HG03558 (cell line): ENCODE measurements around the gene TENM4.
"Not testable (repeated sequence)": the region's sequence is repeated elsewhere in the genome, so short reads cannot be mapped to it uniquely, and the experiment has no call there.

Source experiments
- ATAC-seq: cut with Tn5 transposase; IDR thresholded peaks from one replicate; pipeline ENCODE4 v1.9.1; 2021; ENCODE audit warnings: moderate number of reproducible peaks; ENCODE audit not compliant: unreplicated experiment; ENCODE audit errors: extremely low read depth

The TENM4 gene

DNA sequence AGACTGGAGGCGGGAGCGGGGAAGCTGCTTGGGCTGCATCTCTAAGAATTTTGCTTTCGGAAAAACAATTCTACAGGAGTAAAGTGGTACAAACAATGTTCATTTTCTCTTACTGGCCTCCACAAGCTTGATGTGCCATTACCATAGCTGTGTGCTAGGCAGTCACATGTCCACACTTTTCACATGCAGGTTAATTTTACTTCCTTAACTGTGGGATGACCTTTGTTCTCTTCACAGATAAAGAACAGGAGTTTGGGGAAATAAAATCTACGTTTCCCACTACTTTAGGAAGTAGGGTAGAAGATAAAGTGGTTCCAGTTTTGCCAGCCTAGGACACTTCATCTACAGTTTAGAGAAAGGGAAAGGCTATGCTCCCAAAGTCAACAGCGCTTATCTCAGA lies 539.0 kb downstream of the TENM4 start:
- no peak for ATAC-seq

DNA sequence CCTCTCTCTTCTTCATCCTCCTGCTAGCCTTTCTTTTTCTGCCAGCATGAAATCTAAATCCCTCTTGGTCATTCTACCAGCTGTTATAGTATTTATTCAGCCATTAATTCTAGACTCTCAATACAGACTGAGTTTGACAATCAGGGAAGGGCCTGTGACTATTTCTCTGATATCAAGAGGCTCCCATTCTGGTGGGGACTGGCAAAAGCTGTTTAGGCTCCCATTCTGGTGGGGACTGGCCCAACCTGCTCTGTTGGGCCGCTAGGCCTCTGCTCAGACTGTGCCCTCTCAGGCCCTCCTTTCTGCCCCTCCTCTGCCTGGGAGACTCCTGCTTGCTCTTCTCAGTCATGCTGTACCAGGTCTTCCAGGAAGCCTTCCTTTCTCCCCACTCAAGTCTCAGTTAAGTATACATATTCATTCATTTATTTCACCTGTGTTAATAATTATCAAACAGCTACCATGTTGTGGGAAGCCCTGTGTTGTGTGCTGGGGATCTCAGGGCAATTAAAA lies 542.5 kb downstream of the TENM4 start:
- ATAC-seq: no peak

DNA sequence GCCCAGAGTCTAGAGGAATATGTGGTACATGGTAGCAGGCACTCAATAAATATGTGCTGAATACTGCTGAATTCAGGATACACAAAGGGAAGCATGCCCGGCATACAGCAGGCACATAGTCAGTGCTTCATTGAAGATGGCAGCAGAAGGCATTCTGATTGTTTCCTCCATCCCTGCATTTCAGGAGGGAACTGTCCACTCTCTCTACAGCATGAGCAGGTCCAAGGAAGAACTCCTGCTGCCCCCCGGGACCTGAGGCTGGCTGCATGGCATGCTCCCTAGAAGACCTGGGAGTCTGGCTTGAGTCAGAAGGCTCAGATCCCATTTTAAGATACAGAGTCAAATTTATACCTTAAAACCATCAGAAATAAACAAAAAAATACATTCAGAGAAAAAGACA lies 546.8 kb downstream of the TENM4 start:
- no peak for ATAC-seq

DNA sequence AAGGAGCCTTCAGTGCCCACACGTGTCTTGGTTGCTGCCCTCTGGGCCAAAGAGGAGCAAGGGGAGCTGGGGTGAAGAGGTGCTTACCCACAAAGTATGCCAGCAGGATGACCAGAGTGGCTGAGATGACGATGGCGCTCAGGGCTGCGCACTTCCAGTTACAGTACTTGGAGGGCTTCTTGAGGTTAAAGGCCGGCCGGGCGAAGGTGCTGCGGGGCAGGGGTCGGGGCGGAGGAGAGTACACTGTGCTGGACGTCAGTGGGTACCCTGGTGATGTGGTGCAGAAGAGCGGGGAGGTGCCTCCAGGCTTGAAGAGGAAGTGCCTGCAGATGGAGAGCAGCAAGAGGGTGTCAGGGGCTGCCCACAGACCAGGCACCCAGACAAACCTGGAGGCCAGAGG lies 551.1 kb downstream of the TENM4 start:
- no peak for ATAC-seq

DNA sequence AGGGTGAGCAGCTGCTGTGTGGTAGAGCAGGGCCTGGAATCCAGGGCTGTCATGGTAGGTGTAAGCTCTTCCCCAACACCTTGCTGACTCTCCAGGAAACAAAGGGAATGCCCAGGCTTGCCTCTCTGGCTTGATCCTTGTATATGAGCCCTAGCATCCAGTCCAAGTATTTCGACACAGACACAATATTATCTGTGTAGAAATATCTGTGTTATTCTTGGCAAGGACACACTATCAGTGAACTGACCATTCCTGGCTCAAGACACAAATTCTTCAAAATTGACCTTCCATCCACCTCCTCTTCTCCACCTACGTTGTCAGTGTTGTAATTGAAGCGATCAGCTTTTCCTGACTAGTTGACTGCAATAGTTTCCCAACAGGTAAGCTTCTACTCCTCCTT lies 554.2 kb downstream of the TENM4 start:
- no peak for ATAC-seq

DNA sequence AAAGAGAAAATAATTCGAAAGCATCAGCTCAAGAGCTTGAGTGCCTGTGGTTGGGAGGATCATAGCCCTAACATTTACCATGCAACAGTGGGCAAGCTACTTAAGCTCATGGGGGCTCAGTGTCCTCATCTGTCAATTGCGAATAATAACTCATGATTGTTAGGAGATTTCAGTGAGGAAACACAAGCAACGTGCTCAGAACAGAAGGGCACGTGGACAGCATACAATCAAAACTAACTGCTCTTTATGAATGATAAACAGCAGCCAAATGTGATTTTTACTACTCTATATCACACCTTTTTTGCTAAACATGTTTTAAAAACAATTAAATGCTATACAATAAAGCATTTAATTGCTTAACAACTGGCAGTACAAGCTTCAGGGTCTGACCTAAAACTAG lies 556.1 kb downstream of the TENM4 start:
- no peak for ATAC-seq

DNA sequence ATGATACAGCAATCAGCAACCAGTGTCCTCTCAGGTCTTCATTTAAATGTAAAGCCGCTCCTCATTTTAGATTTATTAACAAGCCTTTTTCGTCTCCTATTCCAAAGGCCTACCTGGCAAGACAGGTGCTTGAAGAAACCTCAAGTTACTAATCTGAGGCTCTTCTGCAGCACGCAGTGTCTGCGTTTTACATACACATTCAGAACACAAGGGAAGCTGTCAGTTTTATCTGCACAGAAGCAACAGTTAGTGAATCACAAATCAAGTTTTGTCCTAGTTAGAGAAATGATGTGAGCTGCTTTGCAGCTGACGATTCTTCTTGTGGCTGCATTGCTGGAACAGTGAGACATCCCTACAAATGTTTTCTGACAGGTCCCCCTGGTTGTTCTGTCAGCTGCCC lies 557.3 kb downstream of the TENM4 start:
- no peak for ATAC-seq

DNA sequence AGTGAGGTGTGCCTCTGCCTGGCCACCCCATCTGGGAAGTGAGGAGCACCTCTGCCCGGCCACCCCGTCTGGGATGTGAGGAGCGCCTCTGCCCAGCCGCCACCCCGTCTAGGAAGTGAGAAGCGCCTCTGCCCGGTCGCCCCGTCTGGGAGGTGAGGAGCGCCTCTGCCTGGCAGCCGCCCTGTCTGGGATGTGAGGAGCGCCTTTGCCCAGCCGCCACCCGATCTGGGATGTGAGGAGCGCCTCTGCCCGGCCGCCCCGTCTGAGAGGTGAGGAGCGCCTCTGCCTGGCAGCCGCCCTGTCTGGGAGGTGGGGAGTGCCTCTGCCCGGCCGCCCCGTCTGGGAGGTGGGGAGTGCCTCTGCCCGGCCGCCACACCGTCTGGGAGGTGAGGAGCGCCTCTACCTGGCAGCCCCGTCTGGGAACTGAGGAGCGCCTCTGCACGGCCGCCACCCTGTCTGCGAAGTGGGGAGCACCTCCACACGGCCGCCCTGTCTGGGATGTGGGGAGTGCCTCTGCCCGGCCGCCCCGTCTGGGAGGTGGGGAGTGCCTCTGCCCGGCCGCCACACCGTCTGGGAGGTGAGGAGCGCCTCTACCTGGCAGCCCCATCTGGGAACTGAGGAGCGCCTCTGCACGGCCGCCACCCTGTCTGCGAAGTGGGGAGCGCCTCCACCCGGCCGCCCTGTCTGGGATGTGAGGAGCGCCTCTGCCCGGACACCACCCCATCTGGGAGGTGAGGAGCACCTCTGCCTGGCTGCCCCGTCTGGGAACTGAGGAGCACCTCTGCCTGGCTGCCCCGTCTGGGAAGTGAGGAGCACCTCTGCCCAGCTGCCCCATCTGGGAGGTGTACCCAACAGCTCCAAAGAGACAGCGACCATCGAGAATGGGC lies 561.5 kb downstream of the TENM4 start:
- ATAC-seq: not testable (repeated sequence)

DNA sequence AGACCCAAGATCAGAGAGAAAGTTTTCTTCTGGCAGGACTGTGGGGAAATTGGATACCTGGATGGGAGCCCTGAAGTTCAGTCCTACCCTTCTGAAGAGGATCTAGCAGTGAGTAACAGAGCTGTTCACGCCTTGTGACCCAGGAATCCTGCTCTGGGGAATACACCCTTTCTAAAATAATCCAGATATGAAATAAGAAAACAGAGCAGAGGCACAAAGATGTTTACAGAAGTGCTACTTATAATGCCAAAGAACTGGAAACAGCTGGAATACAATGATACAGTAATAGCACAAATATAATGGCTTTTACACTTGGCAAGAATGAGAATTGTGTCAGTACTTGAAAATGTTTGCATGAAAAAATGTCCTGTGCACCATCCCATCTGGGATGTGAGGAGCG lies 562.2 kb downstream of the TENM4 start:
- no peak for ATAC-seq

DNA sequence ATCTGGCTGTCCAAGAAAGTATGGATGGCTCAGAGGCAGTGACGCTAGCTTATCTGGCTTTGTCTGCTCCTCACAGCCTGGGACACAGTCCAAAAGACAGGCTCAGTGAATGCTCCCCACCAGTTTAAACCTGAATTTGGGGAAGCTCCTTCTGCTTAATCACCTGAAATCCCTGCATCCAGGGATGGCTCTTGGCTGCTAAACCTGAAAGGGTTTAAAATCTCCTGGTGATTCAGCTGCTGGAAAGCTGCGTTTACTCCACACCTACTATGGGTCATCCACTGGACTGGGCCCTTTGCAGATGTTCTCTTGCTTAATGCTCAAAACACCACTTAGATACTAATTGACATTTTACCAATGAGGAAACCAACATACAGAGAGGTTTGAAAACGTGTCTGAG lies 564.2 kb downstream of the TENM4 start:
- ATAC-seq: no peak

DNA sequence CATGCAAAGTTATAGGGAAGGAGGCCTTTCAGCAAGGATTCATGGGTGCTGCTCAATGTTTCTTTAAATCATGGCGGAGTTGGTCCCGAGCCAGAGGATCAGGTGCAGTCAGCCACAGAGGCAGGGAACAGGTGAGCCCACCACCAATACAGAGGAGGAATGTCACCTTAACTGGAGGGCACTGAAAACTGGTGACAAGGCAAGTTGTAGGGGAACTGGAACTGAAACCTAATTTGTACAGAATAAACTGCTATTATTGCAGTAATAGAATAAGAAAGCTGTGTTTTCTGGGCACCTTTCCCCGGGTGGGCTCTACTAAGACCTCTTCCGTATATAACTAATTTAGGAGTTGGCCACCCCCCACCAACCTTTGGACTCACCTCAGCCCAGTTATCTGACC lies 570.2 kb downstream of the TENM4 start:
- no peak for ATAC-seq

DNA sequence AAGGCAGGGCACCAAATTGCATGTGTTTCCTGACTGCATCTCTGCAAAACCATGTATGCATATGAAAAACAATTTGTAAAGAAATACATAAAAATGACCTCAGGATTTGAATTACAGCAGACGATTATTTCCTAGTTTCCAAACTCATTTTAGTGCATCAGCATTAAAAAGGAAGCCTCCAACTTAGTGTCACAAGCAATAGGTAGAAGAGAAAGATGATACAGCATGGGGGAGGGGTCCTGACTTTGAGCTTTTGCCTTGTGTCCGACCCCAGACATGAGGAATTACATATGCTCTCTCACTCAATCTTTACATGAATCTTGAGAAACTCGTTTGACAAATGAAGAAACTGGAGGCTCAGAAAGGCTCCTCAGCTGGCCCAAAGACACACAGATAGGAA lies 571.5 kb downstream of the TENM4 start:
- ATAC-seq: no peak

DNA sequence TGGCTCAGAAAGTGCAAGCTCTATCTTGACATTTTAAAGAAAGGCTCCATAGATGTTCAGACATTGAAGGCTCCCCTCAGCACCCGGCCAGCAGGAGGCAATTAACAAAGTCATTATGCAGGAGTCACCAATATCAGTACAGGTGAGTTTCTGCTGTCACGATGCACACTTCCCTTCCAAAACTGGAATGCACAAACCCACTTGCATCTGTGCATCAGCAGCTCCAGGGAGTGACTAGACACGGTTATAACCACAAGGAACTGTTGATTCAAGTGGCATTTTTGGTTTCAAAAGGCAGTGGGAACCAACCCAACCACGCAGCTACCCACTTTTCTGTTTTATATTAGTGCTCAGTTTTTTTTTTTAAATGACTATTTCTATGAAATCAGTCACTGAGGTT lies 572.3 kb downstream of the TENM4 start:
- ATAC-seq: no peak

DNA sequence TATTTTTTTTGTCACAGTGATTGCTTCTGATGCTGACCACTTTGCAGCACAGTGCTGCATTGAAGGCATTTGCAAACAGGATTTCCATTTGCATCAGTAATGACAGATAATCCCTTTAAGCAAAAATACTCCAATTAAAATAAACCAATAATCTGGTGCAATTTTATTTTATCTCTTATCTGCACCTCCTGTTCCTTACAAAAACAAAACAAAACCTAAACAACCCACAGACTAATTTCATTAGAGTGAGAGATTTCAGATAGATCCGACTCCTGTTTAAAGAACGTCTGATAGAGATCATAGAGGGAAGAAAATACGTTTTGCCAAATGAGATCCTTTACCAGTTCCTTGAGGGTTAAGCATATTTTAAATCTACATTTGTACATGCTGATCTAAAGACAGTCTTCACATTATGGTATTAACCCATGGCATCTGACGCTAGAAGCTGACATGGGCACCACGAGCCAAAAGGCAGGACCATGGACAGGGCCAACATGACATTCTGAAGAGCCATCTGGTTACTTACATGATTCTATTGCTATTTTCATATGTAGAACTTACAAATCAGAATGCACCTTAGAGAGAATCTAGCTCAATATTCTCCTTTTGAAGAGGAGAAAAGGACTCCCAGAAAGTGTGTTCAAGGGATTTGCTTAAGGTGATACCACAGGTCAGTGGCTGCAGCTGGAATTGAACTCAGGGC lies 580.0 kb downstream of the TENM4 start:
- no peak for ATAC-seq

DNA sequence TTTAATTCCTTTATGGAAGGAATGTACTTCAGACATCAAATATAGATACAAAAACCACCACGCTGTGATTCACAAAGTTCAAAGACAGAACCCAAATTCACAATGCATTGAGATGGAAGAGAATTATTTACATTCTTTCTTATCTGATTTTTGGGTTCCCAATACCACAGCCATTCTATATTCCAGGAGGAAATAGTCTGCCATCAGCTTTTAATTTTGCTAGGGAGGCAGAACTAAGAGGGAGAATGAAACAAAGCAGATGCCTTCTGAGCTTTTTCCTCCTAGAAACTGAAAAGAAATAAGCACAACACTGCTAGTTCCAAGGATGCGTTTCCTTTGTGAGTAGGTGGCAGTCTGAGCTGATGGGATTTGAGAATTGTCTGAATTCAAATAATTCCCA lies 583.1 kb downstream of the TENM4 start:
- no peak for ATAC-seq

DNA sequence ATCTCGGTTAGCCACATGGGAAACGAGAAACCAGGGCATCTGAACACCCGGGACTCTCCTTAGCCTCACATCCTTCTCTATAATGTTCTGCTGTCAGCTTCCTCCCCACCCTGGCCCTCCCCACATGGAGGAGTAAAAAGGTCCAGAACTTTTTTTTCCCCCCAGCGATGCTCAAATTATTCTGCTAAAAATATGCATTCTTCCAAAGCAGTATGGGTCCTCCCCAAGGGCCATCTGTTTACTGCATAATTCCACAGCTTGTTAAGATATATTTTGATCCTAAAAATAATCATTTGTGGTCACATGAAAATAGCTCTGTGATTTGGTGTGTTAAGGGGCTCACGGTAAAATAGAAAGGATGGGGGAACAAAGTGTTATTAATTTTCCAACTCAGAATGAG lies 584.6 kb downstream of the TENM4 start:
- ATAC-seq: no peak

DNA sequence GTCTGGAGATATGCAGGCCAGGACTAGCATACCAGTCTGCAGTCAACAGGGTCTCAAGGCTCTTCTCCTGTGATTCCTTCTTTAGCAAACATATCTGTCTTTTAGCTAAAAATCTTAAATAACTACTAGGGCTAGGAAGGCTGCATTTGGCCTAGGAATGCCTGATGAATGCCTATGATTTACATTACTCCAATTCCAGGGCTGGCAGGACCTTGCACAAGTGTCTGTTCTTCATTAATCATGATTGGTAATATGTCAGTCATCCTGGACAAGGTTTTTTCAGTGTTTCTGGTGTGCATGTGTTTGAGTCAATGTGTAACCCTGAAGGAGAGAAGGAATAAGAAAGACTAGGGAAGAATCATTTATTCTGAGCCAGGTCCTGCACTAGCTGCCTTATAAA lies 585.7 kb downstream of the TENM4 start:
- ATAC-seq: no peak

DNA sequence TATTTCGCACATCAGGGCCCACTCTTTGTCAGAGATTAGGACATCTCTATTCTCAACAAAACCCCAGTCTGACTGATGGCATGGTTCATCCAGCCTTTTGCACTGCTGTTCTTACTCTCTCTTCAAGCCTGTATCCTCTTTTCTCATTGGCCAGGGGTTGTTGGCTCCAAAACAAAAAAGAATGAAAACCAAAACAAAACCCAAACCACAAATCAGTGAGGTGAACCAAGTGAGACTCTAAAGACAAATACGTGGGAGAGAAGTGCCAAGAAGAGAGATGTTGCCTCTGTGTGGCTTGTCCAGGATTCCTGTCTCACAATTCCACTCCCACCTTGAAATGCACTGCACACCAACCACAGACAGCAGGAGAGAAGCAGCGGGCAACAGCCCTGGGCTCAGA lies 587.3 kb downstream of the TENM4 start:
- no peak for ATAC-seq

DNA sequence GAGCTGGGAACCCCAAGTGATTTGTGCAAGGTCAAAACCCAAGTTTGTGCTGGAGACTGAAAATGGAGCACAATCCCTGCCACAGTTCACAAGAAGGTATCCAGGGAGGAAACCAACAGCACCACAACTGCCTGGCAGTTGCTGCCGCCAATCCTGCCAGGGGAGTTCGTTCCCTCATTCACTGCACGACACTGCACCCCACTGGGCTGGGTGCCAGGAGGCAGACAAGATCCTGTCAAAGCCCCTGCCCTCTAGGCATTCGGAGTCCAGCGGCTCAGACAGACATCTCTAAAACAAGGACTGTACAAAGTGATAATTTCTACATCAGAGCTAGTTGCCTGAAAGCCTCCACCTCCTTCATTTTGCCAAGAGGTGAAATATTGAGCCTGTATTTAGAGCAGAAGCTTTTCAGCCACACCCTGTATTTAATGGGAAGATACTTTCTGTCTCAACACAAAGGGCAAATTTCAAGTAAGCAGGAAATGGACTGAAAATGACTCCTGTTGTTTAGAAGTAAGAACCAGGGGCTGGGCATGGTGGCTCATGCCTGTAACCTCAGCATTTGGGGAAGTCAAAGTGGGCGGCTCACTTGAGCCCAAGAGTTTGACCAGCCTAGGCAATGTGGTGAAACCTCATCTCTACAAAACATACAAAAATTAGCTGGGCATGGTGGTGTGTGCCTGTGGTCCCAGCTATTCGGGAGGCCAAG lies 588.8 kb downstream of the TENM4 start:
- ATAC-seq: no peak

DNA sequence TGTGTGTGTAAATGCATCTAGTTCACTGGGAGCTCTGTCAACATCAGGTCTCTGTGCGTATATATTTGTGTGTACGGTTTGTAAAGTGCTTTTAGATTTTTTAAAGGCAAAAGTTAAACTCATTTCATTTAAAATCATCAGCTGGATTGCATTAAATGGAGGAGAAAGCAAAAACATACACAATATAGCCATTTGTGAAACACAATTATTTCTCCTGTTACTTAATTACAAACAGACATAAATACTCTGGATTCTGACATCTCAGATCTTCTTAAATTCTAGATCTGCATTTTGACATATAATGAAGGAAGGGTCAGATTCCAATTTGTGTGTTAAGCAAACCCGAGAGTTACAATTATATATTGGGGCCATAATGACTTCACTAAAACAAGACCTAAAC lies 590.8 kb downstream of the TENM4 start:
- ATAC-seq: no peak

DNA sequence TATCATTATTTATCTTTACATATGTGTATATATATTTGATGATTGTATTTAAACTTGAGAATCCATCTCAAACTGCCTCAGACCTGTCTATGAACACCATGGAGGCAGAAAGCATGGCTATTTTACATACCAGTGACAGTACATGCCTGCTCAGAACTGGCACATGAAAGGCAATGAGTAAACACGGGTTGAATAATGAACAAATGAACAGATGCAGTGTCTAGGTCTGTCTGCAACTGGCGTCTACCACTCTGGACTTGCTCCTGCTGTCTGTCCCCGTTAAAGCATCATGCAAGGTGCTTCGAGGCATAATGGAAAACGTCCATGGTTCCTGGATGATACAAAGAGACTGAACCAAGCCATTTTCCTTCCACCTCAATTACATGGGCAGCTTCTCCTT lies 594.6 kb downstream of the TENM4 start:
- no peak for ATAC-seq
